ENCODE data around the gene IFT80.

The IFT80 gene

DNA sequence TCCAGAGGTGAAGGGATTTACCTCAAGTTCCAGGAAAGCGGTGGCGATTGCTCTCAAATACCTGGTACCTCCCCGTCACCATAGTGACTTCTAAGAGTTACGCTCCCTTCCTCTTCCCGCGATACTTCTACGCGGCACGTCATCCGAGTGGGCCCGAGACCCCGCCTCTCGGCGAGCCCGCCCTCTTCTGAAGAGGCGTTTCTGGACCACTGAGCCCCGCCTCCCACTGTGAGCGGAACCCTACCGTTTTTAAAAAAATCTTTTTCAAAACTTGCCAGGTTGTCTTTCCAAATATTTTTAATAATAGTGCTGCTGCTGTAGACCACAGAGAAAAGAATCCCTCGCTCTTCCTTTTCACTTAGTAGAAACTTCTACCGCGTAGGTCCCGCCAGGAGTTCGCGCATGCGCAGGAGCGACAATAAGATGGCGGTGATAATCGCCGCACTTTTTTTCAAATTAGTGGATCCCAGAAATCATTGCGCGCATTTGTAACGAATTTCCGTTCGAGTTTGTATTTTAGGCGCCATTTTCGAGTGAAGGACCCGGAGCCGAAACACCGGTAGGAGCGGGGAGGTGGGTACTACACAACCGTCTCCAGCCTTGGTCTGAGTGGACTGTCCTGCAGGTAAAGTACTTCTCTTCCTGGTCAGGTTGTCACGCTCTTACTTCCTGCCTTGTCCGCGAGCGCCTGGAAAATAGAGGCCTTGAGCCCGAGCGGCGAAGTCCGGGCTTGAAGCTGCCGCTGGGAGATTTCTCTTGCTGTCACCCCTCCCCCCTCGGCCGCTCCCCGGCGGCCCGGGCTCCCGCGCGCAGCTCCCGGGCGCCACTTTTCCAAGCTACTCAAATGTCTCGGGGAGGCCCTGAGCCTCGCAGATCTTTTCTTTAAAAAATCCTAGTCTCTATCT lies at the start of gene IFT80, which contains the start of gene SMC4:
IFT80 (minus strand) TSS at position 101 of the 905 bp plus-strand sequence. CDS start 14,625 bp downstream, outside the sequence.
SMC4 (plus strand) TSS at position 526 of the 905 bp plus-strand sequence. CDS start 1,177 bp downstream, outside the sequence.
- peak; percentile 58 to 97 (median 88) for DNase-seq

DNA sequence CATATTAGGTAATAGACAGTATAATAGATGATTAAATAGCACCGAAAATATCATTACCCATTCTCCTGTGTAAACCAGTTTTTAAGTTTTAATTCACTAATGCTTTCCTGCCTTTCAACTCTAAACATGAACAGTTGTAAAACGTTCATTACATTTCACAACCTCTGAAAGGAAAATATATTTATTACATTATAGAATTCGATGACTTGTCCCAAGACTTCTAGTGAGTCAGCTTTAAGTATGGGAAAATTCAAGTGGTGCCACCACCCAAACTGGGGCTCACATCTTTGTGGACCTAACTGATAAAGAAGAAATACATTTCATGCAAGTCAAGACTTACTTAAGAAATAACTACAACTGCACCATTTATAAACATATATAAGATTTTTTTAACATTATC lies 48.5 kb upstream of the IFT80 start:
- no peak for DNase-seq

DNA sequence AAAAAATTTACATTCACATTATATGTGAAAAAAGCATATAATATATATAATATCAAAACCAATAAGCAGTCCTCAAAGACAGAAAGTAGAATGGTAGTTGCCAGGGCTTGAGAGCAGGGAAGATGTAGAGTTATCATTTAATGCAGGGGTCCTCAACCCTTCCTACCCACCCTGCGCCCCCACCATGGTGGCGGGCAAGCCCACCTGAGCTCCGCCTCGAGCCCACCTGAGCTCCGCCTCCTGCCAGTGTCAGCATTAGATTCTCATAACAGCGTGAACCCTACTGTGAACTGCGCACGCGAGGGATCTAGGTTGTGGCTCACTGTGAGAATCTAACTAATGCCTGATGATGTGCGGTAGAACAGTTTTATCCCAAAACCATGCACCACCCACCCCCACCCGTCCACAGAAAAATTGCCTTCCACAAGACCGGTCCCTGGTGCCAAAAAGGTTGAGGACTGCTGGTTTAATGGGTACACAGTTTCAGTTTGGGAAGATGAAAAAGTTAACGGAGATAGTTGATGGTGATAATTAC lies 47.6 kb upstream of the IFT80 start:
- no peak for DNase-seq

DNA sequence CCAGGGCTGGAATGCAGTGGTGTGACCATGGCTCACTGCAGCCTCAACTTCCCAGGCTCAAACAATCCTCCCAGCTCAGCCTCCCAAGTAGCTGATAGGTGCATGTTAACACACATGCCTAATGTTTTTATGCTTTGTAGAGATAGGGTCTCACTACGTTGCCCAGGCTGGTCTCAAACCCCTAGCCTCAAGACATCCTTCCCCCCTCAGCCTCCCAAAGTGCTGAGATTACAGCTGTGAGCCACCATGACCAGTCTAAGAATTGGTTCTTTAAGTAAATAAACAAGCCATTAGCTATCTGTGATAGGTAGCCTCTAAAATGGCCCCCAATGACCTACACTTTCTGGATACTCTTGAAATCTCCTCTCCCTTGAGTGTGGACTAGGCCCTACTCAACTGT lies 46.8 kb upstream of the IFT80 start:
- DNase-seq = no peak

DNA sequence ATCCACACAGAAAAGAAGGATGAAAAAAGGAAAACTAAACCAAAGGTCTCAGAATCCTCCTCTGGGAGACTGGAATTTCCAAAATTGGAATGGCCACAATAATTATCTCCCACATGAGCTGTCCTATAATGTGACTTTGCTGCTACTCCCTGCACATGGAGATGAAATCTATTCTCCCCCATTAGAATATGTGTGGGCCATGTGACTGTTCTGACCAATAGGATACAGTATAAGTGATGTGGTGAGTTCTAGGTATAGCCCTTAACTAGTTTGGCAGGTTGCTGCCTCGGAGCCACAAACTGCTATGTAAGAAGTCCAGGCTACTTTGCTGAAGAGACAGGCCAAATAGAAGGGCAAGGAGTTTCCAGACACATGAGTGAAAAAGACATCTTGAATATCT lies 45.4 kb upstream of the IFT80 start:
- no peak for DNase-seq

DNA sequence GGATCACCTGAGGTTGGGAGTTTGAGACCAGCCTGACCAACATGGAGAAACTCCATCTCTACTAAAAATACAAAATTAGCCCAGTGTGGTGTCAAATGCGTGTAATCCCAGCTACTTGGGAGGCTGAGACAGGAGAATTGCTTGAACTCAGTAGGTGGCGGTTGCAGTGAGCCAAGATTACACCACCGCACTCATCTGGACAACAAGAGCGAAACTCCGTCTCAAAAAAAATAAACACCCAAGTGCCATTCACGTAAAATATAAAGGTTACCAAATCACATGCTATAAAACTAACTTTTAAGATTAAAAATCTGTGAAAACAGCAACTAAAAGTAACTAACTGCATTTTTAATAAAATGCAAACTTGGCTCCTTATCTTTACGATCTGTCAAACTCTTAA lies 41.7 kb upstream of the IFT80 start:
- no peak for DNase-seq

DNA sequence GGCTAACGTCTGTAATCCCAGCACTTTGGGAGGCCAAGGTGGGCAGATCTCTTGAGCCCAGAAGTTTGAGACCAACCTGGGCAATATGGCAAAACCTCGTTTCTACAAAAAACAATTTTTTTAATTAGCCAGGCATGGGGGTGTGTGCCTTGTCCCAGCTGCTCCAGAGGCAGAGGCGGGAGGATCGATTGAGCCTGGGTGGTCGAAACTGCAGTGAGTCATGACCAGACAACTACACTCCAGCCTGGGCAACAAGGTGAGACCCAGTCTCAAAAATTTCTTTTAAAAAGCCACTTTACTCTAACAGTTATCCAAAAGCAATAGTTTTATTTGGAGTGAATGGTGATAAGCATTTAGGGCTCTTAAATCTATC lies 38.0 kb upstream of the IFT80 start:
- DNase-seq = no peak

DNA sequence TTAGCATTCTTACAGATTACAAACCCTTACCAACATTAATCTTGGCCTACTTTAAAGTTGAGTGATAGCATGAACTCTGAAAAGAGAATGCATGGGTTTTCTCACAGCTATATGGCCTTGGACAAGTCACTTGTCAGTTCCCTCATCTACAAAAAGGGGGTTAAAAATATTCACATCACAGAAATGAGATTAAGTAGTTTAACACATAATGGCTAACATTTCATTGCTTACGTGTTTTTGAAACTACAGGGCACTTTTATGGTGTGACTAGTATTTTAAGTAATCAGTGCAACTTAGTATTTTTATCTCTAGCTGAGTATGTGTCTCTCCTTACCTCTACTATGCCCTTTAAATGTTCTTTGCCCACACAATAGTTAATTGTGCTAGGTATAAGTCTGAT lies 36.7 kb upstream of the IFT80 start:
- DNase-seq = no peak

DNA sequence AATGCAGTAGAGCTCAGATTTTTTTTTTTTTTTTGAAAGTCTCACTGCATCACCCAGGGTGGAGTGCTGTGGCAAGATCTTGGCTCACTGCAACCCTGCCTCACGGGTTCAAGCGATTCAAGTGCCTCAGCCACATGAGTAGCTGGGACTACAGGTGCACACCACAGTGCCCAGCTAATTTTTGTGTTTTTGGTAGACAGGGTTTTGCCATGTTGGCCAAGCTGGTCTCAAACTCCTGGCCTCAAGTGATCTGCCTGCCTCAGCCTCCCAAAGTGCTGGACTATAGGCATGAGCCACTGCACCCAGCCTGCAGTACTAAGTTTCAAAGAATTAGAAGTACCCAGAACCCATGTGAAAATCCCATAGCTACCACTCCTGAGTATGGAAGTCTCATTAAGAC lies 36.1 kb upstream of the IFT80 start:
- DNase-seq = no peak

DNA sequence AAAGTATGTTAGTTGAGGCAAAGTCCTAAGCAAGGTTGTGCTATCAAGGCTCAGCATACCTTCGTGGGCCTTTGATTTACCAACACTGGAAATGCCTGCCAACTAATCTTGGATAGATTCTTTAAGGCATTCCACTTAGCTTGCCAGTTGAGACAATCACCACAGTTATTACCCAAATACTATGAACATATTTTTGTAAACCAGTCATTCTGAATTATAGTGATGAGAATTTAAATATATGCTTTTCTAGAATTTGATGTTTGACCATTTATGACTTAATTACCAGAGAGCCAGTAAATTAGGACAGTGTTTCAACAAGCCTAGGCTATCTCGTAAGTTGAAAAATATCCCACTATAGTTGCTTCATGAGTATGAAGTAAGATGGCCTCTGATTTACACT lies 35.0 kb upstream of the IFT80 start:
- no peak for DNase-seq

DNA sequence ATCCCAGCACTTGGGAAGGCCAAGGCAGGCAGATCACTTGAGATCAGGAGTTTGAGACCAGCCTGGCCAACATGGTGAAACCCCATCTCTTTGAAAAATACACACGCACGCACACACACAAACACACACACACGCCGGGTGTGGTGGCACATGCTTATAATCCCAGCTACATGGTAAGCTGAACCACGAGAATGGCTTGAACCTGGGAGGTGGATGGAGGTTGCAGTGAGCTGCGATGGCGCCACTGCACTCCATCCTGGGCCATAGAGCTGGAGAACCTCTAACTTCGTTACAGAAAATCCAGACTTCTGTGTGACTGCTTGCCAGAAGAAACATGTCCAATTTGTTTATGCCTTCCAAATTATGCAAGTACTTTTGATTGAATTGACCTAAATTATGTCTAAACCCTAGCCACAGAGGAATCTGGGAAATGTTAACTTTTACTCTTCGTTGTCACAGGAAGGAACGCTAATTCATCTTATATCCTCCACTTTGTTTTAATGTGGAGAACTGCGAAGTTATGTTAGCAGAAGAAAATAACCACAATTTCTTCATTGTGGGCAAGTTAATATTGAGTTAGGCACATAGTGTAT lies 28.9 kb upstream of the IFT80 start:
- no peak for DNase-seq

DNA sequence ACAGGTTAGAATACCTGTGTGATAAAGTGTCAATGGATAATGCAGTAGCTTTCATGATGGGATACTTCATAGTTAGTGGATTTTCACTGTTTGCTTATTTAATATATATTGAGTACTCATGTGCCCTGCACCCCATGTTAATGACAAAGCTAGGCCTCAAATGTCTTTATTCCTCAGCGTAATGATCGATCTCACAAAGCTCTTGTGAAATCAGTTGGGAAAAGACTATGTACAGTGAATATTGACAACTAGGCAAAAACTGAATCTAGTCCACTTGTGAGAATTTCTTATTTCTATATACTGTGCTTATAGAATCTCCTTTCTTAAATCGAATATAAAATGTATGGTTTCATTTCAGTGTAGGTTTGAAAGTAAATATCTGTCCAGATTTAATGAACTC lies 18.3 kb upstream of the IFT80 start:
- no peak for DNase-seq

DNA sequence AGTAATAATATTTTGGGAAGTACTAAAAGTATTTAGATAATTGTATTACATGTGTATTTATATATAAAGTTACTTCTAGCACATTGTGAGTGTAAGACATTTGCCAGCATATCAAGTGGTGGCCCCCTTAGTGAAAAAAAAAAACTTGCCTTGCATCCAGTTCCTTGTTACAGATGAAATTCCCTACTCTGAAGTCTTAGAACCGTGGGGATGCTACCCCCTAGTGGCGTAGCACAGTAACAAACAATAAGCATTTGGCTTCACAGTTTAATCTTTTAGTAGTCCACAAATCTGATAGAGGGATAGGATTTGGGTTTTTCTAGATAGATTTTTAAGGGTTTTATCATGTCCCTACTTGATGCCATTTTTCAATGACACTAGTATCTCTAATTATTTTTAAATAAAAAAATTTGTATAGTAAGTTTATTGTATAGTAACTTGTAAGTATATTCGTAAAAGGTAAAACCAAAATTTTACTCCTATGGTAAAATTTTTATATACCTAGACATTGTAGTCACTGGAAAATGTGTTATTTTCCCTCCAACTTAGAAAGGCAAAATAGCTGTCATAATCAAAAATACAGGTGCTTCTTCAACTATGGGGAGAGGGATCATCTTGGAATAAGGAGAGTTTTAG lies 14.7 kb upstream of the IFT80 start:
- peak in 42 of 56 donors; percentile 3 to 76 (median 36) for DNase-seq

DNA sequence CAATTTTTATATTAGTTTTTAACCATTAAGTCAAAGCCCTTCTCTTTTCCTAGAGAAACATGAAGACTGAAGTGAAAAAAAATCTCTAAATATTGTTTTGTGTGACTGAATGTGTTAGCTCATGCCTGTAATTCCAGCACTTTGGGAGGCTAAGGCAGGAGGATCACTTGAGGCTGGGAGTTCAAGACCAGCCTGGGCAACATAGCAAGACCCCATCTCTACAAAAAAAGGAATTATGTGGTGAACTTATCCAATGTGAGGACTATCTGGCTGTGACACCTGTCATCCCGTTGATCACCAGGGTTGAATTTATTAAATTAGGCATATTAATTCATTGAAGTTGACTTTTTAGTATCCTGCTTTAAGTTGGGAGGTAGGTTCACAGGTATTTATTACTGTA lies 13.5 kb upstream of the IFT80 start:
- DNase-seq = no peak

DNA sequence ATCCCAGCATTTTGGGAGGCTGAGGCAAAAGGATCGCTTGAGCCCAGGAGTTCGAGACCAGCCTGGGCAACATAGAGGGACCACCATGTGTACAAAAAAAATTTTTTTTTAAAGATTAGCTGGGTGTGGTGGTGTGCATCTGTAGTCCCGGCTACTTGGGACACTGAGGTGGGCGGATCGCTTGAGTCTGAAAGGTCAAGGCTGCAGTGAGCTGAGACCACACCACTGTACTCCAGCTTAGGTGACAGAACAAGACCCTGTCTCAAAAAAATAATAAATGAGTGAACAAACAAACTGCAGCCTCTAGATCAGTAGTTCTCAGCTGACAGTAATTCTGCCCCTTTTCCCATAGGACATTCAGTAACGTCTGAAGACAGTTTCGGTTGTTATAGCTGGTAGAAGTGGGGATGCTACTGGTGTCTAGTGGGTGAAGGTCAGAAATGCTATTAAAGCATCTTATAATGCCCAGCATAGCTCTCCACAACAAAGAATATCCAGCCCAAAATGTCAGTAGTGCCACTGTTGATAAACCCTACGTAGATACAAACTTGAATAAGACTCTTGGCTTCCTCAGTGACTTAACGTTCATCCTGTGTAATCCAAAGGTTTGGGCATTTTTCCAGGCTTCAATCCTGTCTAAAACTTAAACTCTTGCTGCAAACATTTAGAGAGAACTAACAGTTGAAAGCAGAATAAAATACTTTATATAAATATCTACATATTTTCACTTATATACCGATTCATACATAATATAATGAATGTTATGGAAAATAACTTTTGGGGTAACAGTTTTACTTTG lies 11.0 kb upstream of the IFT80 start:
- no peak for DNase-seq

DNA sequence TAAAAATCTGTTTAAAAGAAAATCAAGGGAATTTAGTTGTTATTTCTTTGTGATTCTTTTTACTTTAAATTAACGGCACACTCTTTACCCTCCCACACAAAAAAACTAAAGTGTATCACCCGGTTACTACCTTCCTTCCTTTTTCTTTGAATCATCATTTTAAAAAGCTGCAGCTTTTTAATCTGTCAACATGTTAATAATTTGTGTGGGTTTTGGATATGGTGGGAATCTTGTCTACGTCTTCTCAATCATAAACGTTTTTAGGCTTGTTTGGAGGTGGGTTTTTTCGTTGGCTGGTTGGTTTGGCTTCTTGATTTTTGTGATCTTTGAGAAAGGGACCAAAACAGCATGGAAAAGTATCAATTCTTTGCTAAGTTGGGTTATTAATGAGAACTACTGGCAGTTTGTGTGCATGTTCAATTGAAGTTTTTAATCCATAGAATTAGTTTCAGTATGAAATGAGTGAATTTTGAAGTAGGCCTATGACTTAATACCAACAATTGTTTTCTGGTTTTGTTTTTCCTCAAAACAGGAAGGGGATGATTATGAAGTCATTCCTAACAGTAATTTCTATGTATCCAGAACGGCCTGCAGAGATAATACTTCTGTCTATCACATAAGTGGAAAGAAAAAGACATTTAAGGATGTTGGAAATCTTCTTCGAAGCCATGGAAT lies 4.9 kb upstream of the IFT80 start:
- no peak for DNase-seq

DNA sequence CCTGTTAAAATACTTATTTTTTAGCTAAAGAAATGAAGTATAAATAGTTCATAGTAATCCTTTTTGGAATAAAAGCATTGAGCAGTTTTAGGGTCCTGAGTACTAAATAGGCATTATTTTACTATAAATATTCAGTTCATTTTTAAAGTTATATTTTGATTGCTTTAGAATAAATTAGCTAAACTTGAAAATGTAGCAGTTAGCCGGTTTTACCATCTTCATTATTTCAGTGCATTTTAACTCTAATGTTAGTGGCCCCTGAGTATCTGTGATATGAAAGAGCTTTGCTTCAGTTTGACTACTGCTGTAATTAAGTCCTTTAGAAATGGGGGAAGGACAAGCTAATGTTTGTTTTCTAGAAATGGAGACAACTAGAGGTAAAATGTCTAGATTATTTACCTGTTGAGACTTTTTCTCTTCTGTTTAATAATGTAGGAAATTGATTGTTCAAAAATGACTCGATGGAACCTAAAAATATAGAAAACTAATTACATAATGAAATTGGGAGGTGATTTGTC lies 4.1 kb upstream of the IFT80 start:
- DNase-seq = no peak

DNA sequence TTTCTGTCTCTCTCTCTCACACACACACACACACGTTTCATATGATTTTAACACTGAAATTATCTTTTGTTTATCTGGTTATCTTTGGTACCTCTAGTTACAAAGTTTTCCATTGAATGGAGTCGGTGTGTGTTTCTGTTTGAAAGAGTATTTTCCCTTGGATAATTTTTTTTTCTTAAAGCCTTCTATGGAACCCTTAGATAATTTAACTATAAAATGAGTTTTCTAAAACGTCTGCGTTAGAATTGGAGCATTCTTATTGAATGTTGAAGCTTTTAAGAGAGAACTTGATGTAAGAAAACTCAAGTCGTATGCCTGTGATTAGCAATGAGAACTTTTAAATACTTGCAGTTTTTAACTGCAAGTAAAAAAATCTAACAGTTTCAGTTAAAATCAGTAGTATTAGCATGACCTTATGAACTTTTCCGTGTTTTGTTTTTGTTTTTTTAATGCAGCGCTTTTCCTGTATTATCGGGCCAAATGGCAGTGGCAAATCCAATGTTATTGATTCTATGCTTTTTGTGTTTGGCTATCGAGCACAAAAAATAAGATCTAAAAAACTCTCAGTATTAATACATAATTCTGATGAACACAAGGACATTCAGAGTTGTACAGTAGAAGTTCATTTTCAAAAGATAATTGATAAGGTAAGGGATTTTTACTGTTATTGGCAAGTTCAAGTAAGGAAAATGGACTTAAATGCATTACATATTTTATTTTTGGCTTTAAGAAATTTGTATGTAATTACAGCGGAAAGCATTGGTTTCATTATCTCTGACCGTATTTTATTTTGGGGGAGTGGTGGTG lies 3.4 kb upstream of the IFT80 start:
- DNase-seq = no peak

DNA sequence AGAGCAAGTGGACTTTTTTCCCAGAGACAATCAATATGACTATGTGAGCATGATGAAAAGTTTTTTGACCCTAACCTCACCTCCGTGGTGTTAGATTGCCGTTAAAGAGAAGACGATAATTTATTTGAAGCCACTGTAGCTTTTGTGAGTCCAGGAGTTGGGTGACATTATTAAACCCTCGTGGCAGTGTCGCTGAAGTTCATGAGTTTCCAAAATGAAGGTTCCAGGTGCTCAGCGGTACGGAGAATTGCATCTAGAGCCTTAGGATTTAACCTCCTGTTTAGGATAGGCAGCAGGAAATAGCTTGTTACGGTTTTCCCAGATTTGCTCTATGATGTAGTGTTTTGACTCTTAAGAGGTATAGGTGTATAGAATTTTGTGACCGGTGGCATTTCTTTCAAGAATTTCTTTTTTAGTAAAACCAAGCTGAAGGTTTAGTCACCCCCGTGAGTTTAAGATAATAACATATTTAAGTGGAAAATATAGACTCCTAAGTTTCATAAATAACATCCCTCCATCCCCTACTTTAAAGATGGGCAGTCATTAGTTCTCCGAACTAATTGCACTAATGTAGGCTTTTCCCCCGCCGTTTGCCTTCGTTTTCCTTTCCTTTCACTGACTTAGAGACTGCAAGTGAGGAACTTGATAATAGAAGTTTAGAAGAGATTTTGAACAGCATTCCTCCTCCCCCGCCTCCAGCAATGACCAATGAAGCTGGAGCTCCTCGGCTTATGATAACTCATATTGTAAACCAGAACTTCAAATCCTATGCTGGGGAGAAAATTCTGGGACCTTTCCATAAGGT lies 2.5 kb upstream of the IFT80 start:
- DNase-seq = no peak
